ENCODE measurements around the gene TIMP2. TPM values are rescaled to one million over a fixed set of nuclear protein-coding genes. Genes with fewer than 3 reads are reported as not detected.

The TIMP2 gene
- total and polyA plus RNA-seq, 2 of the 13 experiments (the other 11 are each of a cell fraction or from before 2014, with no cell fraction given) = 3.8 to 8.5 TPM

GRCh38 chr17:78862073-78863023 is 62.8 kb downstream of the TIMP2 start (continued):
- TF ChIP-seq TFAP4 (IDR thresholded peaks at IDR 0.05; ENCODE audit: borderline replicate concordance, low read depth) (peak; percentile 21; the same call in 1 of the 2 replicates), ZNF766 (CRISPR knock-in tag; IDR thresholded peaks at IDR 0.05; ENCODE audit: borderline replicate concordance) (no peak), SCMH1 (CRISPR knock-in tag; IDR thresholded peaks at IDR 0.05; ENCODE audit: borderline replicate concordance) (no peak), BHLHE40 (IDR thresholded peaks at IDR 0.05; ENCODE audit: low read length) (peak; percentile 85), FOSL2 (CRISPR knock-in tag; IDR thresholded peaks at IDR 0.05) (peak; percentile 72), GTF2F1 (IDR thresholded peaks at IDR 0.05; ENCODE audit: low read length) (no peak), HMGA1 (CRISPR knock-in tag; conservative IDR thresholded peaks at IDR 0.05) (no peak), ZBTB7B (CRISPR knock-in tag; IDR thresholded peaks at IDR 0.05) (no peak), ZNF232 (CRISPR knock-in tag; IDR thresholded peaks at IDR 0.05; ENCODE audit: borderline replicate concordance) (no peak), ZSCAN25 (CRISPR knock-in tag; IDR thresholded peaks at IDR 0.05) (peak; percentile 89), TIGD3 (CRISPR knock-in tag; IDR thresholded peaks at IDR 0.05; ENCODE audit: borderline replicate concordance) (no peak), HOMEZ (CRISPR knock-in tag; IDR thresholded peaks at IDR 0.05; ENCODE audit: low read depth) (0 out of 2 replicates have a peak, but pooled peaks have one; percentile 47), CEBPB (IDR thresholded peaks at IDR 0.05; ENCODE audit: borderline replicate concordance, low read depth, low read length) (peak; percentile 34; the same call in 1 of the 2 replicates), JUND (CRISPR knock-in tag; IDR thresholded peaks at IDR 0.05) (0 out of 2 replicates have a peak, but pooled peaks have one; percentile 15), GATA4 (IDR thresholded peaks at IDR 0.05; ENCODE audit: borderline replicate concordance, low read depth) (no peak), SOX5 (CRISPR knock-in tag; IDR thresholded peaks at IDR 0.05; ENCODE audit: borderline replicate concordance) (no peak), FIP1L1 (IDR thresholded peaks at IDR 0.05; ENCODE audit: borderline replicate concordance, insufficient read depth, low read depth, low read length) (no peak), ZNF546 (CRISPR knock-in tag; conservative IDR thresholded peaks at IDR 0.05) (no peak), HNF1A (IDR thresholded peaks at IDR 0.05; ENCODE audit: low read depth) (no peak), HNF1A (CRISPR knock-in tag; IDR thresholded peaks at IDR 0.05; ENCODE audit: borderline replicate concordance) (no peak), U2AF2 (IDR thresholded peaks at IDR 0.05; ENCODE audit: low read depth, low read length) (no peak), ZNF879 (CRISPR knock-in tag; IDR thresholded peaks at IDR 0.05) (no peak)
